ENCODE measurements around the gene ALDH7A1.
"Not testable (repeated sequence)": the region's sequence is repeated elsewhere in the genome, so short reads cannot be mapped to it uniquely, and the experiment has no call there.

ALDH7A1 gene

GRCh38 chr5:126594748-126595485 is at the start of gene ALDH7A1:
TSS of gene ALDH7A1 (minus strand) at chr5:126595219. CDS start at chr5:126595198, 21 bp downstream.
- peak; percentile 14 for DNase-seq

GRCh38 chr5:126641387-126641786 is 46.4 kb upstream of the ALDH7A1 start:
- no peak for DNase-seq

- no peak for DNase-seq
These were observed 45.8 kb upstream of the ALDH7A1 start for GRCh38 chr5:126640866-126641265.

GRCh38 chr5:126636956-126637355 is 41.9 kb upstream of the ALDH7A1 start:
- DNase-seq: no peak

- DNase-seq: no peak
These were observed 40.6 kb upstream of the ALDH7A1 start for GRCh38 chr5:126635585-126635984.

- no peak for DNase-seq
These were observed 38.5 kb upstream of the ALDH7A1 start for GRCh38 chr5:126633552-126633951.

- DNase-seq: no peak
These were observed 36.9 kb upstream of the ALDH7A1 start for GRCh38 chr5:126631920-126632319.

- no peak for DNase-seq
These were observed 33.1 kb upstream of the ALDH7A1 start for GRCh38 chr5:126628102-126628501.

GRCh38 chr5:126624534-126624933 is 29.5 kb upstream of the ALDH7A1 start:
- DNase-seq: no peak

GRCh38 chr5:126619781-126620180 is 24.8 kb upstream of the ALDH7A1 start:
- DNase-seq: no peak

GRCh38 chr5:126617603-126618002 is 22.6 kb upstream of the ALDH7A1 start:
- DNase-seq: not testable (repeated sequence)

- DNase-seq: no peak
These were observed 20.3 kb upstream of the ALDH7A1 start for GRCh38 chr5:126615286-126615685.

GRCh38 chr5:126613941-126614592 is 19.0 kb upstream of the ALDH7A1 start:
- DNase-seq: no peak

GRCh38 chr5:126610616-126611015 is 15.6 kb upstream of the ALDH7A1 start:
- DNase-seq: no peak

- DNase-seq: no peak
These were observed 15.1 kb upstream of the ALDH7A1 start for GRCh38 chr5:126610160-126610559.

GRCh38 chr5:126605525-126605924 is 10.5 kb upstream of the ALDH7A1 start:
- no peak for DNase-seq

GRCh38 chr5:126603402-126603991 is 8.5 kb upstream of the ALDH7A1 start:
- DNase-seq: no peak

GRCh38 chr5:126600631-126601511 is 5.9 kb upstream of the ALDH7A1 start, which contains the start of gene PHAX:
TSS of gene PHAX (plus strand) at chr5:126600947. CDS start at chr5:126600963, 16 bp downstream.
- peak; percentile 77 for DNase-seq

- DNase-seq: peak; percentile 4
These were observed 5.1 kb upstream of the ALDH7A1 start for GRCh38 chr5:126599971-126600630.

- no peak for DNase-seq
These were observed 4.5 kb upstream of the ALDH7A1 start for GRCh38 chr5:126599499-126599898.

GRCh38 chr5:126597156-126597555 is 2.1 kb upstream of the ALDH7A1 start:
- no peak for DNase-seq

- no peak for DNase-seq
These were observed 566 bp upstream of the ALDH7A1 start for GRCh38 chr5:126595486-126596083.
